ENCODE data around the gene METAP1. TPM values are rescaled to one million over a fixed set of nuclear protein-coding genes. Genes with fewer than 3 reads are reported as not detected.
A peak's percentile ranks its signal among the peaks of the same experiment; 100 is the strongest.
"Not testable (repeated sequence)": the region's sequence is repeated elsewhere in the genome, so short reads cannot be mapped to it uniquely, and the experiment has no call there.

METAP1 gene
- total RNA-seq, 1 donor from 2014 or later: 53.2 TPM

- H3K27me3 ChIP-seq: no peaks in the 10 kb centered on the region
- TF ChIP-seq, protein P1, sequence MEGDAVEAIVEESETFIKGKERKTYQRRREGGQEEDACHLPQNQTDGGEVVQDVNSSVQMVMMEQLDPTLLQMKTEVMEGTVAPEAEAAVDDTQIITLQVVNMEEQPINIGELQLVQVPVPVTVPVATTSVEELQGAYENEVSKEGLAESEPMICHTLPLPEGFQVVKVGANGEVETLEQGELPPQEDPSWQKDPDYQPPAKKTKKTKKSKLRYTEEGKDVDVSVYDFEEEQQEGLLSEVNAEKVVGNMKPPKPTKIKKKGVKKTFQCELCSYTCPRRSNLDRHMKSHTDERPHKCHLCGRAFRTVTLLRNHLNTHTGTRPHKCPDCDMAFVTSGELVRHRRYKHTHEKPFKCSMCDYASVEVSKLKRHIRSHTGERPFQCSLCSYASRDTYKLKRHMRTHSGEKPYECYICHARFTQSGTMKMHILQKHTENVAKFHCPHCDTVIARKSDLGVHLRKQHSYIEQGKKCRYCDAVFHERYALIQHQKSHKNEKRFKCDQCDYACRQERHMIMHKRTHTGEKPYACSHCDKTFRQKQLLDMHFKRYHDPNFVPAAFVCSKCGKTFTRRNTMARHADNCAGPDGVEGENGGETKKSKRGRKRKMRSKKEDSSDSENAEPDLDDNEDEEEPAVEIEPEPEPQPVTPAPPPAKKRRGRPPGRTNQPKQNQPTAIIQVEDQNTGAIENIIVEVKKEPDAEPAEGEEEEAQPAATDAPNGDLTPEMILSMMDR (IDR thresholded peaks at IDR 0.05): no peak
- peaks cover 8 to 18% of the 10 kb centered on the region in 2 donors for H3K36me3 ChIP-seq
- intact Hi-C loops (cut with DNase I): loop anchor here (2.0 to 10.0 kb wide), 3 partner anchors 28 to 316 kb away; no protein-coding TSS in a partner anchor
- H3K27ac ChIP-seq: peak within 1 kb of the TSS; percentile 97 to 98
- H3K4me1 ChIP-seq: peaks cover 0 to 15% of the 10 kb centered on the region in 2 donors
- peak within 1 kb of the TSS; percentile 87 to 95 for H3K4me3 ChIP-seq
- peak; percentile 46 to 92 for DNase-seq (ENCODE audit: low spot score in 2 of 2)
- peaks cover 0 to 22% of the 10 kb centered on the region in 2 donors for H3K9me3 ChIP-seq
These were observed 93.2 kb downstream of the METAP1 start, which contains the start of gene ADH5 for GRCh38 chr4:99088481-99089365. TSS of gene ADH5 (minus strand) at chr4:99088788. CDS start at chr4:99088700, 88 bp downstream.

DNA sequence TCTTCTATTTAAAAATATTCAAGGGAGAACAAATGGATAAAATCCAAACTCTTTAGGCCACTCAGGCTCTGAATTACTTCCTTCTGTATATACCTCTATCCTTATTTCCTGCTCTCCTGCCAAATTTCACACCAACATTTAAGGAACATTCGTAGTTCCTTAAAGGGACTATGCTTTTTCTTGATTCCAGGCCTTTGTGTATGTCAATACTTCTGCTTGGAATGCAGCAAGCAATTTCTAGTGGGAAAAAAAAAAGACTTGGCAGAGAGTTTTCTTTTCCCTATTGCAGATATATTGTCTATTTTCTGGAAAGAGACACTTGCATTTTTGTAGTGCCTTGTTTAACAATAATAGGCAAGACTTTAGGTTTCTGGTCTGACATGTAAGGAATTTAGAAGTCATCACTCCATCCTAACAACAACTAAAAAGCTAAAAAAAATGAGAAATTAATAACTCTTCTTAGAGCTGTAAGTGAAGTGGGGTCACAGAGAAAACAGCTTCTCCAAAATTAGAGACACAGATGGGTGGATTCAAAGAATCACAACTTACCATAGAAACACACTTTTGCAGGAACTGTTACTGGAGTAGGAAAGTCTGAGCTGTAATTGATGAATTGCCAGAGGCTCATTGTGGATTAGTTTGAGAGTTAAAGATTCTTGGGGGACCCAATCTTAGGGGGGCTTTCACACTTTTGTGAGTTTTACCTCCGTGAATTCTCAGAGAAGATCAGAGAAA lies 95.1 kb downstream of the METAP1 start:
- intact Hi-C loops (cut with DNase I): loop anchor here (10.0 kb wide), 1 partner anchor 214 kb away; no protein-coding TSS in a partner anchor
- TF ChIP-seq, protein P1 (IDR thresholded peaks at IDR 0.05): no peak
- DNase-seq (ENCODE audit: low spot score in 2 of 2): no peak
- H3K9me3 ChIP-seq: peaks cover 0 to 26% of the 10 kb centered on the region in 2 donors
- H3K4me1 ChIP-seq: peaks cover 0 to 12% of the 10 kb centered on the region in 2 donors
- peak overlapping the region; percentile 97 to 98 for H3K27ac ChIP-seq
- peak overlapping the region; percentile 2 to 95 for H3K4me3 ChIP-seq
- peaks cover 0 to 1% of the 10 kb centered on the region in 2 donors for H3K36me3 ChIP-seq
- H3K27me3 ChIP-seq: no peaks in the 10 kb centered on the region

GRCh38 chr4:99091216-99091575 lies 95.7 kb downstream of the METAP1 start:
- intact Hi-C loops (cut with DNase I): loop anchor here (10.0 kb wide), 1 partner anchor 214 kb away; no protein-coding TSS in a partner anchor
- TF ChIP-seq, protein P1 (IDR thresholded peaks at IDR 0.05): no peak
- peak overlapping the region; percentile 97 to 98 for H3K27ac ChIP-seq
- peaks cover 0 to 26% of the 10 kb centered on the region in 2 donors for H3K9me3 ChIP-seq
- H3K27me3 ChIP-seq: no peaks in the 10 kb centered on the region
- peaks cover 0 to 12% of the 10 kb centered on the region in 2 donors for H3K4me1 ChIP-seq
- DNase-seq (ENCODE audit: low spot score in 2 of 2): no peak
- peak overlapping the region; percentile 2 to 95 for H3K4me3 ChIP-seq
- no peaks in the 10 kb centered on the region for H3K36me3 ChIP-seq

DNA sequence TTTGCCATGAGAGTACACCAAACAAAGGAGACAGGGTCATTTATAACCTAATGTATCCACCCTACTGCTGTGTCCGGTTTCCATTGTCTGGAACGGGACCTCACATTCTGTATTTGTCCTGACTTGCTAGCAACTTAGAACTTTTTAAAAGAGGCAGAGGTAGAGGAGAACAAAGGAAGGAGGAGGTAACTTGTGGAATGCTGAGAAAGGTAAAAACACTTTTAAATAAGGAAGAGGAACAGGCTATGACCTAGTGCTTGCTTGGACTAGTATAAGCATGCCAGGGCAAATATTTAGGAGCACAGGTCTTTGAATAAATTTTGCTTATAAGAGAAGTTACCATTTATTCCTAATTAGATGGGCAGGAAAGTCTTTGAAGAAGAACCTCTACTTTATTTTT lies 96.3 kb downstream of the METAP1 start:
- Histone ChIP-seq H3K9me3 (peaks cover 0 to 26% of the 10 kb centered on the region in 2 donors), H3K4me1 (peaks cover 0 to 12% of the 10 kb centered on the region in 2 donors)
- H3K27me3 ChIP-seq; DNase-seq (ENCODE audit: low spot score in 2 of 2); H3K4me3 ChIP-seq; H3K36me3 ChIP-seq; H3K27ac ChIP-seq: not testable (repeated sequence)
- intact Hi-C loops (cut with DNase I): loop anchor here (10.0 kb wide), 1 partner anchor 213 kb away; no protein-coding TSS in a partner anchor

DNA sequence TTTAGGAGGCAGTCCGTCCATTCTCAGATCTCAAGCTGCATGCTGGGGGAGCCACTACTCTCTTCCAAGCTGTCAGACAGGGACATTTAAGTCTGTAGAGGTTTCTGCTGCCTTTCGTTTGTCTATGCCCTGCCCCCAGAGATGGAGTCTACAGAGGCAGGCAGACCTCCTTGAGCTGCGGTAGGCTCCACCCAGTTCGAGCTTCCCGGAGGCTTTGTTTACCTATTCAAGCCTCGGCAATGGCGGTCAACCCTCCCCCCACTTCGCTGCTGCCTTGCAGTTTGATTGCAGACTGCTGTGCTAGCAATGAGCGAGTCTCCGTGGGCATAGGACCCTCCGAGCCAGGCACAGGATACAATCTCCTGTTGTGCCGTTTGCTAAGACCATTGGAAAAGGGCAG lies 103.8 kb downstream of the METAP1 start:
- Histone ChIP-seq H3K36me3 (no peaks in the 10 kb centered on the region), H3K4me1 (no peaks in the 10 kb centered on the region), H3K9me3 (peaks cover 0 to 3% of the 10 kb centered on the region in 2 donors), H3K27ac (no peak overlapping the region), H3K4me3 (no peak overlapping the region), H3K27me3 (no peaks in the 10 kb centered on the region)
- intact Hi-C loops (cut with DNase I): loop anchor here (10.0 kb wide), 1 partner anchor 205 kb away; no protein-coding TSS in a partner anchor
- no peak for DNase-seq (ENCODE audit: low spot score in 2 of 2)
- TF ChIP-seq, protein P1 (IDR thresholded peaks at IDR 0.05): no peak

- H3K4me3 ChIP-seq; H3K27ac ChIP-seq; H3K36me3 ChIP-seq; H3K9me3 ChIP-seq; H3K27me3 ChIP-seq; DNase-seq (ENCODE audit: low spot score in 2 of 2); H3K4me1 ChIP-seq: not testable (repeated sequence)
- intact Hi-C loops (cut with DNase I): loop anchor here (10.0 kb wide), 1 partner anchor 205 kb away; no protein-coding TSS in a partner anchor
These were observed 104.3 kb downstream of the METAP1 start for GRCh38 chr4:99099814-99100213.

Data from ascending aorta (tissue), 2 donors.